COLO668 (cell line): ENCODE measurements around the gene RCCD1.

Experiments used
- DNase-seq: peaks from one replicate; lab custom pipeline; 2025; ENCODE audit not compliant: unreplicated experiment; lab: John Stamatoyannopoulos, UW

RCCD1 gene

DNA sequence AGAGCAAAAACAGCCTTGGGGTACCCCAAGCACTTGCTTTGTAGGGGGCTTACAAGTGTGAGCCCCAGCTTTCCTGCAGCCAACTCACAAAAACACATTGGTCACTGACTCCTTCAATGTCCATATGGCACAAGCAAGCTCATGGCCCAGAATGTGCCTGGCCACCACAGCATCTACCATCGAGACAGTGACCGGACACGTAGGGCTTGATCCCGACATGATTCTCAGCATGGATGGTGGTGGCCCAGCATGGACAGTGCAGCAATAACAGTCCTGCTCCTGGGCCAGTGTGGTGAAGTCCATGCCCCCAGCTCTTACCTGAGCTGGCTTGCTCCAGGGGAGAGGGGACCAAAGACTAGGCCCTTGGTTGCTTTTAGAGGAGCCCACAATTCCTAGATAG, 13.6 kb upstream of the RCCD1 start:
- DNase-seq, result no peak

DNA sequence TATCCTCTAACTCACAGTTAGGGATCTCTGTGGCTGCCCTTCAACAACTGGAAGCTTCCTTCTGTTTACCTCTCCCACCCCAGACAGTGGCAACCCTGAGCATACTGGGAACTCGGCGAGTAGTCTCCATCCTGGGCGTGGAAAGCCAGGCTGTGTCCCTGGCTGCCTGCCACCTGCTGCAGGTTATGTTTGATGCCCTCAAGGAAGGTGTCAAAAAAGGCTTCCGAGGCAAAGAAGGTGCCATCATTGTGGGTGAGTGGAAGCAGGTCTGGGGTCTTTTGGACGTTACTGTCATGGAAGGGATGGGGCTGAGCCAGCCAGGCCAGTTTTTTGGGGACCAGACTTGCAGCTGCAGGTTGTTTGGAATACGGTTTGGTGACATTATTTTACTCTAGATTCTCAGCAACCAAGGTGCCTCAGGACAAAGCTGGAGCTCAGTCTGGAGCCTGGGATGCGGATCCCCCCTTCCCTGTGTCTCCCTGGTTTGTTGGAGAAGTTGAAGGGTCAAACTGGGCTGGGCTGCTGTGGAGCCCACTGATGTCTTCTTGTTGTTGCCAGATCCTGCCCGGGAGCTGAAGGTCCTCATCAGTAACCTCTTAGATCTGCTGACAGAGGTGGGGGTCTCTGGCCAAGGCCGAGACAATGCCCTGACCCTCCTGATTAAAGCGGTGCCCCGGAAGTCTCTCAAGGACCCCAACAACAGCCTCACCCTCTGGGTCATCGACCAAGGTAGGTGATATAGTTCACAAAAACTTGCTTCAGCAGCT, 12.1 kb upstream of the RCCD1 start:
- no peak for DNase-seq

DNA sequence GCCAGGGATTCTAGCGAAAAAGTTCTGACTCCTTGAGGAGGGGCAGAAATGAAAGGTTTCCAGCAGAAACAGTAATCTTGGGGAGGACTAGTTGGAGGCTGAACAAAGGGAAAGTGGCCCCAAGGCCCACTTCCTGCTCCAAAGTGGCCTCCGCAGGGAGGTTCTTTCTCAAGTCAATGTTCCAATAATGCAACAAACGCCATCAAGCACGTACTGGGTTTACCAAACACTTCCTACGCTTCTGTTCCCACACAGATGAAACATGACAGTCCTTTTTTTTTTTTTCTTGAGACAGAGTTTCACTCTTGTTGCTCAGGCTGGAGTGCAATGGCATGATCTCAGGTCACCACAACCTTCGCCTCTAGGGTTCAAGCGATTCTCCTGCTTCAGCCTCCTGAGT, 9.6 kb upstream of the RCCD1 start:
- DNase-seq, result no peak

DNA sequence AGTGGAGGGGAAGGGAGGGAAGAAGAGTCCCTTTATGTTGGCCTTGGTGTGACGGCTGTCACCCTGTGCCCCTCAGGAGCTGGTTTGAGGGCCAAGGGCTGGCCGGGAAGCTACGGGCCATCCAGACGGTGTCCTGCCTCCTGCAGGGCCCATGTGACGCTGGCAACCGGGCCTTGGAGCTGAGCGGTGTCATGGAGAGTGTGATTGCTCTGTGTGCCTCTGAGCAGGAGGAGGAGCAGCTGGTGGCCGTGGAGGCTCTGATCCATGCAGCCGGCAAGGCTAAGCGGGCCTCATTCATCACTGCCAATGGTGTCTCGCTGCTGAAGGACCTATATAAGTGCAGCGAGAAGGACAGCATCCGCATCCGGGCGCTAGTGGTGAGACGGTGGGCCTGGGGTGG, 8.1 kb upstream of the RCCD1 start:
- DNase-seq, result no peak

DNA sequence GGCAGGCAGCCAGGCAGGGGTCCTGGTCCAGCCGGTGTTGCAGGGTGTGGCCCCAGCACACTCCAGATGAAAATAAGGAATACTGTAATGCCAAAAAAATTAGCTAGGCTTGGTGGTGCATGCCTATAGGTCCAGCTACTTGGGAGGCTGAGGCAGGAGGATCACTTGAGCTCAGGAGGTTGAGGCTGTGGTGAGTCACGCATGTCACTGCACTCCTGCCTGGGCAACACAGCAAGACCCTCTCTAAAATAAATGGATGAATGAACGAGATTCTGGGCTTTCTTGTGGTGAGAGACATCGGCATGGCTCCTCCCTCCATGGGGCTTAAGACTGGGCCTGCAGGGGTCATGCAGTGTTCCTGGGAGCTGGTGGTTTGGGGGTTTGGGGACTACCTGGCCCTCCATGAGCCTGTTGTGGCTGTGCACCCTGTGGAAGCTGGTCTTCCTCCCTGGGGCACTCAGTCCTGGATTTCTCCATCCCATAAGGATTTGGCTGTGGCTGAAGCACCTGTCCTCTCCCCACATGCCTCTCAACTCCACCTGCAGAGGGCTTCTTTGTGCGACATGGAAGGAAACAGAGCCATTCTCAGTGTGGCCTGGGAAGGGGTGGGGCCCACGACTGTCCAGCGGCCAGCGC, 7.6 kb upstream of the RCCD1 start:
- no peak for DNase-seq

DNA sequence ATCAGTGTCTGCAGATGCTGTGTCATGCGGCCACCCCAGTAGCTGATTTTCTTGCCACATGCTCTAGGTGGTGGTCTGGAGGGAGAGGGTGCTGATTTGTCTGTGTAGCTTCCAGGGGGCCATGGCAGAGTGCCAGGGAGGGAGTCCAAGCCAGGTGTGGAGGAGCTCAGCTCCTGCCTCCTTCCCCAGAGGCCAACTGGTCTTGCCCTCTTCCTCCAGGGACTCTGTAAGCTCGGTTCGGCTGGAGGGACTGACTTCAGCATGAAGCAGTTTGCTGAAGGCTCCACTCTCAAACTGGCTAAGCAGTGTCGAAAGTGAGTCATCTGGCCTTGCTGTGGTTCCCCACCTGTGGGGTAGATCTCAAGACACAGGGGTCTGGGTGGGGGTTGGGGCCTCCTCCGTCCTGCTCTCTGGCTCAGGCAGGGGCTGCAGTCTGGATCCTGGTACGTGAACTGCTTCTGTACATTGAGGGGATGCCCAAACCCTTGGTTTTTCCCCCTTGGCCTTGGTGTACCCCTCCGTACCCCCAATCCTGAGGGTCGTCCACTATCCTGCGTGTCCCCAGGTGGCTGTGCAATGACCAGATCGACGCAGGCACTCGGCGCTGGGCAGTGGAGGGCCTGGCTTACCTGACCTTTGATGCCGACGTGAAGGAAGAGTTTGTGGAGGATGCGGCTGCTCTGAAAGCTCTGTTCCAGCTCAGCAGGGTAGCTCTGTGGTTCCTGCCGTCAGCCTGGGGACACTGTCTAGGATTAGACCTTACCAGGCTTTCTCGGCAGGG, 6.9 kb upstream of the RCCD1 start:
- DNase-seq, result no peak

DNA sequence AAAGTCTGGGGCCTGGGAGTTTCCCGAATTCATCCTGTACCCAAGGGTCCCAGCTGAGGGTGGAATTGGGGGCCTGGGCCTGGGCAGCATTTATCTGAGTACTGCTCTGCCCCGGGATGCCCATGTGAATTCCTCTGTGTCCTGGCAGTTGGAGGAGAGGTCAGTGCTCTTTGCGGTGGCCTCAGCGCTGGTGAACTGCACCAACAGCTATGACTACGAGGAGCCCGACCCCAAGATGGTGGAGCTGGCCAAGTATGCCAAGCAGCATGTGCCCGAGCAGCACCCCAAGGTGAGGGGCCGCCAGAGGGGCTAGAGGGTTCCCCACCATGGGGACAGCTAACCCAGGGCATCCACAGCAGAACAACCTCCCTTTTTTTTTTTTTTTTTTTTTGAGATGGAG, 6.2 kb upstream of the RCCD1 start:
- DNase-seq, result no peak

DNA sequence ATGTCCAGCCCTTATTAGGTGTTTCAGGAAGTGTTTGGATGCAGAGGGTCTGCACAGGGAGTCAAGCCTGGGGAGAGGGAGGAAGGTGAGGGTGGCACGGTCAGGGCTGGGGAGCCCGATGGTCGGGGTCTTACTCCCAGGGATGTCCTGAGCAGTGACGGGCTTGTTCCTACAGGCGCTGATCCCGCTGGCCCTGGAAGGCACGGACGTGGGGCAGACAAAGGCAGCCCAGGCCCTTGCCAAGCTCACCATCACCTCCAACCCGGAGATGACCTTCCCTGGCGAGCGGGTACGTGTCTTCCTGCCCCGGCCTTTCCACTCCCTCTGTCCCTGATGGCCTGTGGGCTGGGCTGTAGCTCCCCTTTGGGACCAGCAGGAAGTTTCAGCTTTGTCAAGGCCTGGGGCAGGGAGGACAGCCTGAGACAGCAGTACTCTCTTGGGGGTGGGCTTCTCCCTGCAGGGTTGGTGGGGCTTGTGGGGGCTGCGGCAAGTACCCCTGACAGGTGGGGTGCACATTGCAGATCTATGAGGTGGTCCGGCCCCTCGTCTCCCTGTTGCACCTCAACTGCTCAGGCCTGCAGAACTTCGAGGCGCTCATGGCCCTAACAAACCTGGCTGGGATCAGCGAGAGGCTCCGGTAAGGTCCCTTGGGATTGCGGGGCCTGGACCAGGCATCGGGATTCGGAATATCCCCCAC, 4.6 kb upstream of the RCCD1 start:
- DNase-seq, result no peak

DNA sequence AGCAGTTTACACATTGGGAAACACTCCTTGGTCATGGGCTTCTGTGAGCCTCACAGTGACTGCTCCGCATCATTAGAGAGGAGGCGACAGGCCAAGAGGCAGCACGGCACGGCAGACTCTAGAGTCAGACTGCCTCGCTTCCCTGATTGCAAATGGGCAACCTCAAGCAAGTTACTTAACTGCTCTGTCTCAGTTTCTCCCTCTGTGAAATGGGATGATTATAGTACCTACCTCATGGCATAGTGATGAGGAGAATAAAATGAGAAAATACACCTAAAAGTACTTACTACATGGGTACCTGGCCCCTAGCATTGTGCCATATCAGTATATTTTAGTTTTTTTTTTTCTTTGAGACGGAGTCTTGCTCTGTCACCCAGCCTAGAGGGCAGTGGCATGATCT, 4.0 kb upstream of the RCCD1 start:
- DNase-seq, result no peak

DNA sequence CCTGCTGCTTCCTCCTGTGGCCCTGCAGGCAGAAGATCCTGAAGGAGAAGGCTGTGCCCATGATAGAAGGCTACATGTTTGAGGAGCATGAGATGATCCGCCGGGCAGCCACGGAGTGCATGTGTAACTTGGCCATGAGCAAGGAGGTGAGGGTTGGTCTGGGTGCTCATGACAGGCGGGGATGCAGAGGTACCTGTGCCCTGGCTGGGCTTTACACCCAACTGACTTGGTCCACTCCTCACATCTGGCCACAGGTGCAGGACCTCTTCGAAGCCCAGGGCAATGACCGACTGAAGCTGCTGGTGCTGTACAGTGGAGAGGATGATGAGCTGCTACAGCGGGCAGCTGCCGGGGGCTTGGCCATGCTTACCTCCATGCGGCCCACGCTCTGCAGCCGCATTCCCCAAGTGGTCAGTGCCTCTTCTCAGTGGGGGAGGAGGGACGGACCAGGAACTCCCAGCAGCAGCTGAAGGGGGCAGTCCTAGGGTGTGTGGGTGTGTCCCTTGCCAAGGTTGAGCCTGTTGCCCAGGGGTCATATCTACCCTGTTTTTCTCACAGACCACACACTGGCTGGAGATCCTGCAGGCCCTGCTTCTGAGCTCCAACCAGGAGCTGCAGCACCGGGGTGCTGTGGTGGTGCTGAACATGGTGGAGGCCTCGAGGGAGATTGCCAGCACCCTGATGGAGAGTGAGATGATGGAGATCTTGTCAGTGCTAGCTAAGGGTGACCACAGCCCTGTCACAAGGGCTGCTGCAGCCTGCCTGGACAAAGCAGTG, 1.6 kb upstream of the RCCD1 start:
- DNase-seq, result no peak

DNA sequence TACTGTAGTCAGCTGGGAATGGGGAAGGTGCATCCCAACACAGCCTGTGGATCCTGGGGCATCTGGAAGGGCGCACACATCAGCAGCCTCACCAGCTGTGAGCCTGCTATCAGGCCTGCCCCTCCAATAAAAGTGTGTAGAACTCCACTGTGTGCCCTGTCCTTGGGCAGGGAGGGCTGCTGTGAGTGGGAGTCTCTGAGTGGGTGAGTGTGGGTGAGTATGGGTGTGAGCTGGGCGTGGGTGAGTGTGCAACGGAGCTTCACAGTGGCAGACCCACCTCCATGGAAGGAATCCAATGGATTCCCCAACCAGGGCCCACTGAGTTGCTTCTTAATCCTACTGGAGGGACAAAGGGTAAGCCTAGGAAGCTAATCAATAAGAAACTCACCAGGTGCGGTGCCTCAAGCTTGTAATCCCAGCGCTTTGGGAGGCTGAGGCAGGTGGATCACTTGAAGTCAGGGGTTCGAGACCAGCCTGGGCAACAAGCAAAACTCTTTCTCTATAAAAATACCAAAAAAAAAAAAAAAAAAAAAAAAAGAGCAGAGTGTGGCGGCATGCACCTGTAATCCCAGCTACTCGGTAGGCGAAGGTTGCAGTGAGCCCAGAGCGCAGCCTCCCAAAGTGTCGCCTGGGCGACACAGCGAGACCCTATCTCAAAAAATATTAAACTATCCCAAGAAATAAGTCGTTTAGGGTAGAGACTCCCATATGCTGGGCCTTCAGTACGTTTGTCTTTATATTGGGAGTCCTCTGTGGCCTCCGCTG, 555 bp upstream of the RCCD1 start:
- no peak for DNase-seq

DNA sequence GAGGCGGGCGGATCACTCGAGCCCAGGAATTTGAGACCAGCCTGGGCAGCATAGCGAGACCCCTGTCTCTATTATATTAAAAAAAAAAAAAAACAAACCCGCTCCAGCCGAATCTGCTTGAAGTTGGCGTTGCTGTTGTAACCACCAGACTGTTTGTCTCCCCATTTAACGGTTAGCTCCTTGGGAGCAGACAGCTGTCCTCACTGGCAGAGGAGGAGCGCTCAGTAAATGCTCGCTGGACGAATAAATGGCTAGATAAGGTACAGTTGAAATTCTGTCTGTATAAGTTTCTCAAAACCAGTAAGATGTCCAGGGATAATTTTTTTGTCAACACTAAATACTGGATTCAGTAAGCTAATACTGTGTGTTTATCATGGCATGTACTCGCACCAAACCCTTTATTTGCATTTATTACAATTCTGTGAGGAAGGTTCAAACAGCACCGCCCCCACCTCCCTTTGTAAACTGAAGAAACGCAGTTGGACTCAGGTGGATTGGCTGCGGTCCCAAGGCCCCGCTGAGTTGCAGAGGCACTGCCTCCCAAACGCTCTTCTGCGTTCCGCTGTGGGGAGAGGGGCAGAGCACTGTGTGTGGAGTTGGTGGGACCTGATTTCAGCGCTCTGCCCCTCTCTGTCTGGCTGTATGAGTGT, 1.1 kb downstream of the RCCD1 start:
- DNase-seq, result peak; percentile 51

DNA sequence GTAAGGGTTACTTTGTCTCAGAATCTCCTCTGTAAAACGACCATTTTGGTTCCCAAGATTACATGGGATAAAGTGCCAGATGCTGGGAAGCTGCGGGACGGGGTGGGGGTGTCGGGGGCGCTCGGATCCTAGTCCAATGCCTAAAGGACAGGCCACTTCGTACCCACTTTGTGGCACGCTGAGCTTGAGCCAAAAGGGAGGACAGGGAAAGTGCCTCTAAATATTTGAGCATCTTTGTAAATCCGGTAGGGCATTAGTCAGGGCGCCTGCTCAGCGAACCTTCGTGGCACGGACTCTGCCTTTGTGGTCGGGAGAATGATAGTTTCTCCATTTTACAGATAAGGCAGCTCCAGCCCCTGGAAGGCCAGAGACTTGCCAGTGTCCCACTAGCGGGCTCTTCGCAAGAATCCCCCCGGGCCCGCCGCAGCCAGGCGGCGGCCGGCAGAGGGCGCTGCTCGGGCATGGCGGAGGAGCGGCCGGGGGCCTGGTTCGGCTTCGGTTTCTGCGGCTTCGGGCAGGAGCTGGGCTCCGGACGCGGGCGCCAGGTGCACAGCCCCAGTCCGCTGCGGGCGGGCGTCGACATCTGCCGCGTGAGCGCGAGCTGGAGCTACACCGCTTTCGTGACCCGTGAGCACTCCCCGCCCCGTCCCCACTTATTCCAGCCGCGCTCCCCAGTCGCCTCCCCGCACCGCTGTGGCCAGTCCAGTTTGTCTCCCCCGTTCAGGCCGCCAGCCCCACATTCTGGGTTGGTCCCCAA, 1.8 kb downstream of the RCCD1 start:
- DNase-seq, result peak; percentile 94

DNA sequence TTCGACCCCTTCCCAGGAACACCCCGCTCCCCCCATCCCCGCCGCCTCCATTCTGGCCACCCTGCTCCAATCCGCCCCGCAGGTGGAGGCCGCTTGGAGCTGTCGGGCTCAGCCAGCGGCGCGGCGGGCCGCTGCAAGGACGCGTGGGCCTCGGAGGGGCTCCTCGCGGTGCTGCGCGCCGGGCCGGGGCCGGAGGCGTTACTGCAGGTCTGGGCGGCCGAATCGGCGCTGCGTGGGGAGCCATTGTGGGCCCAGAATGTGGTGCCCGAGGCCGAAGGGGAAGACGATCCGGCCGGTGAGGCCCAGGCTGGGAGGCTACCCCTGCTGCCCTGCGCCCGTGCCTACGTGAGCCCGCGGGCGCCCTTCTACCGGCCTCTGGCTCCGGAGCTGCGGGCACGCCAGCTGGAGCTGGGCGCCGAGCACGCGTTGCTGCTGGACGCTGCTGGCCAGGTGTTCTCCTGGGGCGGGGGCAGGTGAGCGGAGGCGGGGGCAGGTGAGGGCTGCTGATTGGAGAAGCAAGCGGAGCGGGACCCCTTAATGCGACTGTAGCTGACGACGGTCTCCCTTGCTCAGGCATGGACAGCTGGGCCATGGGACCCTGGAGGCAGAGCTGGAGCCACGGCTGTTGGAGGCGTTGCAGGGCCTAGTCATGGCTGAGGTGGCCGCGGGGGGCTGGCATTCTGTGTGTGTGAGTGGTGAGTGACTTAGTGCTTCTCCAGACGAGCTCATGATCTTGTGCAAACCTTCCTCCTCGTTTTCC, 2.5 kb downstream of the RCCD1 start:
- DNase-seq, result peak; percentile 70

DNA sequence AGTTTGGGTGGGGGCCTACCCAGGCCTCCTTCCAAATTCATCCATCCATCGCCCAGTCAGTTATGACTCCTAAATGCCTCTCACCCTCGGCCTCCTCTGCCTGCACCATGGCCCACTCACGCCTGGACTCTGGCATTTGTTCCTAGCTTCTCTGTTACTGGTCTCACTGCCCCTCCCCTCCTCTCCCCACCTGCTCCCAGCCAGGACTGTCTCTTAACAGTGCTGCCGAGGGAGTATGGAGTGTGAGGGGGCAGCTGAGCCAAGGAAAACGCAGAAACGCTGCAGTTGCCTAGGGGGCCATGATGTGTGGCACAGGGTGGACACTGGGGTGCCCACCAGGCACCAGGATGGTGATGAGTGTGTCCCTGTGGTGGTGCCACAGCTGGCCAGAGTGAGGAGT, 3.1 kb downstream of the RCCD1 start:
- DNase-seq, result no peak

DNA sequence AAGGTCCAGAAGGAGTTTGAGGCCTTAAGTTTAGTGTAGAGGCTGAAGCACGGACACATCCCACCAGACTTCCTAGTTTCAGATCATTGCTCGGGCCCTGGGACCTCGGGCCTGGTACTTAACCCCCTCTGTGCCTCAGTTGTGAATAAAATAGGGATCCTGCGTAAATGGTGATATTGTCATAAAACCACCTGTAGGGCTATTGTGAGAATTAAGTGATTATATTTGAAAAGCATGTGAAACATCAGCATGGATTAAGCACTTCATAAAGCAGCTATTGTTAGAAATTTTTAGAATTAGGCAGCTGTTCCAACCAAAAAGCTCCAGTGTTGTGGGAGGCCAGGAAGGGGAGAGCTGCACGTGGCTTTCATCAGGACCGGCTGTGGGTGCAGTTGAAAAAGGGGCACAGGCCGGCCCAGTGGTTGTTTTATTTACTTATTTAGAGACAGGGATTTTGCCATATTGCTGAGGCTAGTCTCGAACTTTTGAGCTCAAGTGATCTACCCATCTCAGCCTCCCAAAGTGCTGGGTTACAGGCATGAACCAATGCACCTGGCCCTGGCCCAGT, 4.4 kb downstream of the RCCD1 start:
- no peak for DNase-seq

DNA sequence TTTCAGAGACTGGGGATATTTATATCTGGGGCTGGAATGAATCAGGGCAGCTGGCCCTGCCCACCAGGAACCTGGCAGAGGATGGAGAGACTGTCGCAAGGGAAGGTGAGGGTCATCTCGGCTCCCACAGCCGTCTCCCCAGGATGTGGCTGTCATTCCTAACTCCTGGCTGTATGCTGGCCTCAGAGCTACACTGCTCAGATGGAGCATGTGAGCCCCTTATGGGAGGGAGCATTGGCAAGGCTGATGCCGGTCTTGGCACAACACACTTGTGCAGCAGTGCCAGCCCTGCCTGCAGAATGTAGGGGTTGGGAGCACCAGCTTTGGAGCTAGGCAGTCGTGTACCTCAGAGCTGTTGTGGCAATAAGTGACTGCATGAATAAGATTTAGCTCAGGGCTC, 5.2 kb downstream of the RCCD1 start:
- no peak for DNase-seq
